HG03558 (cell line): ENCODE measurements around the gene PTPRN2.
"Not testable (repeated sequence)": the region's sequence is repeated elsewhere in the genome, so short reads cannot be mapped to it uniquely, and the experiment has no call there.

Experiments used
- ATAC-seq: cut with Tn5 transposase; IDR thresholded peaks from one replicate; pipeline ENCODE4 v1.9.1; 2021; ENCODE audit warnings: moderate number of reproducible peaks; ENCODE audit not compliant: unreplicated experiment; ENCODE audit errors: extremely low read depth

PTPRN2 gene

GRCh38 chr7:158279539-158280447 lies 307.8 kb downstream of the PTPRN2 start:
- ATAC-seq = no peak

- ATAC-seq = no peak
These were observed 308.8 kb downstream of the PTPRN2 start for GRCh38 chr7:158278745-158279320.

- no peak for ATAC-seq
These were observed 310.1 kb downstream of the PTPRN2 start for GRCh38 chr7:158277219-158278141.

DNA sequence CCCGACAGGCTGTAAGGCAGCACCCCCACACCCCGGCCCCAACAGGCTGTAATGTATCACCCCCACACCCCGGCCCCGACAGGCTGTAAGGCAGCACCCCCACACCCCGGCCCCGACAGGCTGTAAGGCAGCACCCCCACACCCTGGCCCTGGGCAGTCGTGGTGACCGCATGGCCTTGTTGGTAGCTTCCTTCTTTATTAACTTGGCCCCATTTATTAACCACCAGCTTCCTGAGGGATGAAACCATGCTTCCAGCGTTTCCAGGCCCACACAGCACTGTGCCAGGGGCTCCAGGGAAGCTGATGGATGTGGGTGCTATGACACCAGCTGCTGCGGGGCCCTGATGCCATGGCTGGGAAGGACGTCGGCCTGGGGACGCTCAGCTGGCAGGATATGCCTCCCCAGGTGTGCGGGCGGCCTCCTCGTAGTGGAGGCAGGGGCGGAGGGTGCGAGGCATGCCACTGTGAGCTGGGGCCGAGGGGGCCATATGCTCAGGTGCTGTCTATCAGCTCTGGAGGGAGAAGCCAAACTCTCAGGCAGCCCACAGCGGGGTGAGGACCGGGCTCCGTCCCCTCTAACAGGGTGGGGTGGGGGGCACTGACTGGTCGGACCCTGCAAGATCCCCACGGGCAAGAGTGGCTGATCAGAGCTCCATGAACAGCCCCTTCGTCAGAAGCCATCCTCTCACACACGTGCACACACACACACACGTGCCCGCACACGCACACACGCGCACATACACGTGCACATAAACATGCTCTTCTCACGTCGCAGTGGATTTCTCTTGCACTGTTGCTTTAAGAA lies 311.0 kb downstream of the PTPRN2 start:
- no peak for ATAC-seq

GRCh38 chr7:158275711-158276413 lies 311.8 kb downstream of the PTPRN2 start:
- ATAC-seq = no peak

DNA sequence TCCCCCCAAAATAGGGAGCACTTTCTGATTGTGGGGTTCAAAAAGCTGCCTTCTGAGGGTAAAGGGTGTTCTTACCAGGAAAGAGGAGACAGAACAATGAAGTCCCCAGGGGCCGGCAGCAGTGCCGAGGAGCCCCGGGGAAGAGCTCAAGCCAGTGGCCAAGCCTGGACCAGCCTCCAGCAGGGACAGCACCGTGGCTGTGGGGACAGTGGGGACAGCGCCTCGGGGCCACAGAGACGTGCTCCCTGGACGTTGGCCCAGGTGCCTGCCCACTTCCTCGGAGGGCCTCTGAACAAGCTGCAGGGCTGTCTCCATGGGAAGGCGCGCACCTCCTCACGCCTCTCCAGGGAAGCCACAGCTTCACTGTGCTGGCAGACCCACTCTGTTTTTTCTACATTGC lies 312.6 kb downstream of the PTPRN2 start:
- ATAC-seq = no peak

- no peak for ATAC-seq
These were observed 313.2 kb downstream of the PTPRN2 start for GRCh38 chr7:158274404-158274811.

- ATAC-seq = not testable (repeated sequence)
These were observed 313.8 kb downstream of the PTPRN2 start for GRCh38 chr7:158273756-158274342.

DNA sequence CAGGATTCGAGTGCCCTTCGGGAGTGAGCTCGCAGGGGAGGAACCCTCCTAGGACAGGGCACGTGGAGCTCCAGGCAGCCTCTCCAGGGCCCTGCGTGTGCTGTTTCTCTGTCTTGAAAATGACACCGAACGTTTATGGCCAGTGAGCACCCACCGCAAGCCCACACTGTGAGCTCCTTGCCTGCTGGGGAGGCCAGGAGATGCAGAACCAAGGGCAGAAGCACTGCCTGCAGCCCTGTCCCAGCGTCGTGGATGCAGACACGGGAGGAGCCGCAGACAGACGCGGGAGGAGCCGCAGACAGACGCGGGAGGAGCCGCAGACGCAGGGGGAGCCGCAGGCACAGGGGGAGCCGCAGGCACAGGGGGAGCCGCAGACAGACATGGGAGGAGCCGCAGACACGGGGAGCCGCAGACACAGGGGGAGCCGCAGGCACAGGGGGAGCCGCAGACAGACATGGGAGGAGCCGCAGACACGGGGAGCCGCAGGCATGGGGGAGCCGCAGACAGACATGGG lies 314.4 kb downstream of the PTPRN2 start:
- no peak for ATAC-seq

- no peak for ATAC-seq
These were observed 315.0 kb downstream of the PTPRN2 start for GRCh38 chr7:158272509-158273137.

DNA sequence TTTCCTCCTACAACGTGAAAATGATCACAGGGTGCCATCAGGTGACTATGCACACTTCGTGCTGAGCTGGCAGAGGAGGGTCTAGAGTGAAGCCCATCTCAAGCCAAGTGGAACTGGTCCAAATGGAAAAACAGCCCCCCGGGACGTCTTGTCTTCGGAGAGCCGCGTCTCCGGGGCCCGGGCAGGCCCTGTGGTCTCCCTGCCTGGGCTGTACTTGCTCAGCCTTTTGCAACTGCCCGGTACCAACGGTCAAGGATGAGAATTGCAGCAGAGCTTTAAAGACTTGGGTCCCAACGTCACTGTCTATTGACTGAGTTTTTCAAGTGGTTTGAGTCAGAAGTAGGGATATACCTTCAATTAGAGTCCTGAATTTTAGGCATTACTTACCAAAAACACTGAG lies 315.5 kb downstream of the PTPRN2 start:
- no peak for ATAC-seq

GRCh38 chr7:158271646-158272045 lies 316.0 kb downstream of the PTPRN2 start:
- ATAC-seq = no peak

GRCh38 chr7:158270856-158271413 lies 316.7 kb downstream of the PTPRN2 start:
- ATAC-seq = no peak

DNA sequence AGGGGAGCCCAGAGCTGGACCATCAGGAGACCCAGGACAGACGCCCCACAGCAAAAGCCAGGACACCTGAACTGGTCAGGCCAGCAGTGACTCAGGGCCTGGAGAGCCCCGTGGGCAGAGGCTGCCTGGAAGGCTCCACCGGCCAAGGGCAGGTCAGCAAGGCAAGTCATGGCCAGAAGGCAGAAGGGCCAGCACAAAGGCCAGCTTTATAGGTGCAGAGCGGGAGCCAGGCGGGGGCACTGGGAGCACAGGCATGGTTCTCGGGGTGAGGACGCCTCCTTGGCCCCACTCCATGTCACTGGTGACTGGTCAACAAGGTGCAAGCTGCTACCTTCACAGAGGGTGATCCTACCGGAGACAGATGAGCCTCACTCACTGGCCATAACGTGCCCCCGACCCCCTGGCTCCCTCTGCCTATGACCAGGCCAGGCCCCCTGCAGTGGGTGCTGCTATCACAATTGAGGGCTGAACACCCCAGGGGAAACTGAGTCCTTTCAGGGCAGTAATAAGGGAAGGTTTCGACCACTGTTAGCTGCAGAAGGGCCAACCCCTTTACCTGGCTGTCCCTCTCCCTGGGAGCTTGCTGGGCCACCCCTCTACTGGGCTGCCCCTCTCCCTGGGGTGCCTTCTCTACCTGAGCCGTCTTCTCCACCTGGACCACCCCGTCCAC lies 317.4 kb downstream of the PTPRN2 start:
- ATAC-seq = no peak

DNA sequence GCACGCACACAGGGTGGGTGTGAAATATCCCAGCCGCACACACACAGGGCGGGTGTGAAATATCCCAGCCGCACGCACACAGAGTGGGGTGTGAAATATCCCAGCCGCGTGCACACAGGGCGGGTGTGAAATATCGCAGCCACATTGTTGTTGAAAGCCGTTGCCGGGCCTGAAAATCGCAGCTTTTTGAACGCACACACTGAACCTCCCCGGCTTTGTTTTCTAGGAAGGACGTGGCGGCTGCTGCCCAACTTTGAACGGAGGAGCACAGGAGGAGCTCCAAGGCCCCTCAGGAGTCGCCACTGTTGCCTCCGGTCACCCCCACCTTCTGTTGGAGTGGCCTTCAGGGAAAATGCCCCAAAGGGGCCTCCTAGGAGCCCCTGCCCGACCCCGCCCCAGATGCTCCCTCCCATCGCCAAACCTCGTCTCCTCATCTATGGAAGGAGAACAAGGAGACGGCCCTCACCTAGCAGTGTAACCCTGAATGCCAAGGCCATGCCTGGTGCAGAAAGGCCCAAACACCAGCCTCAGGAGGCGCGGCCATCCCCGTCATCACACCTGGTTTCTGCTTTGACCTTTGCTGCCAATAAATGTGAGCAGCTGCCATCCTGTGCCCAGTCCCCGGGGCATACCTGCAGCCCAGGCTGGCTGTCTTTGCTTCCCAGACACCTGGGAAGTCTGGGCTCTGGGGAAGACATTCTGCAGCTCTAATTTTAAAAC lies 318.6 kb downstream of the PTPRN2 start:
- ATAC-seq = no peak

GRCh38 chr7:158267742-158268435 lies 319.7 kb downstream of the PTPRN2 start:
- no peak for ATAC-seq
